ENCODE data around the gene PDIA5.

The PDIA5 gene

GRCh38 chr3:123066896-123067688 is at the start of gene PDIA5:
Gene PDIA5 (plus strand): TSS chr3:123067025. CDS start chr3:123067165, 140 bp downstream.
- Histone ChIP-seq H3K9me3 (ENCODE audit: control insufficient read depth, insufficient read depth, low read length) (no peaks in the 10 kb centered on the region), H3K79me2 (ENCODE audit: control insufficient read depth, low read length) (peaks cover 31% of the 10 kb centered on the region), H3K4me1 (ENCODE audit: control insufficient read depth, low read length) (peaks cover 11% of the 10 kb centered on the region), H3K4me2 (ENCODE audit: low read length) (peak within 1 kb of the TSS; percentile 79), H3K9me2 (replicated peaks; ENCODE audit: control insufficient read depth, low read length) (no peaks in the 10 kb centered on the region), H3K27me3 (ENCODE audit: control insufficient read depth, low read length) (peaks cover 24% of the 10 kb centered on the region), H3F3A (ENCODE audit: control insufficient read depth, insufficient read depth) (no peaks in the 10 kb centered on the region), H4K20me1 (ENCODE audit: control insufficient read depth, insufficient read depth, low read depth, low read length) (no peaks in the 10 kb centered on the region), H3K4me3 (ENCODE audit: low read length) (peak within 1 kb of the TSS; percentile 76), H3K27ac (ENCODE audit: low read depth, low read length) (no peak within 1 kb of the TSS), H3K36me3 (ENCODE audit: control insufficient read depth, low read length) (no peaks in the 10 kb centered on the region)
- TF ChIP-seq EZH2phosphoT487 (IDR thresholded peaks at IDR 0.05; ENCODE audit: borderline replicate concordance, low read length), result 0 out of 2 replicates have a peak, but pooled peaks have one; percentile 21
- no peak for TF ChIP-seq CTCF (IDR thresholded peaks at IDR 0.05; ENCODE audit: low read depth, low read length, poor library complexity, severe bottlenecking)

GRCh38 chr3:123018683-123019082 is 48.1 kb upstream of the PDIA5 start:
- H4K20me1 ChIP-seq (ENCODE audit: control insufficient read depth, insufficient read depth, low read depth, low read length), result no peaks in the 10 kb centered on the region
- H3K9me3 ChIP-seq (ENCODE audit: control insufficient read depth, insufficient read depth, low read length), result no peaks in the 10 kb centered on the region
- no peaks in the 10 kb centered on the region for H3F3A ChIP-seq (ENCODE audit: control insufficient read depth, insufficient read depth)
- no peak overlapping the region for H3K27ac ChIP-seq (ENCODE audit: low read depth, low read length)
- no peaks in the 10 kb centered on the region for H3K79me2 ChIP-seq (ENCODE audit: control insufficient read depth, low read length)
- H3K4me2 ChIP-seq (ENCODE audit: low read length), result no peak overlapping the region
- no peaks in the 10 kb centered on the region for H3K9me2 ChIP-seq (replicated peaks; ENCODE audit: control insufficient read depth, low read length)
- H3K27me3 ChIP-seq (ENCODE audit: control insufficient read depth, low read length), result peaks cover 55% of the 10 kb centered on the region
- H3K4me1 ChIP-seq (ENCODE audit: control insufficient read depth, low read length), result no peaks in the 10 kb centered on the region
- TF ChIP-seq EZH2phosphoT487 (IDR thresholded peaks at IDR 0.05; ENCODE audit: borderline replicate concordance, low read length), result no peak
- no peak for TF ChIP-seq CTCF (IDR thresholded peaks at IDR 0.05; ENCODE audit: low read depth, low read length, poor library complexity, severe bottlenecking)
- no peaks in the 10 kb centered on the region for H3K36me3 ChIP-seq (ENCODE audit: control insufficient read depth, low read length)
- H3K4me3 ChIP-seq (ENCODE audit: low read length), result no peak overlapping the region

- H3K9me2 ChIP-seq (replicated peaks; ENCODE audit: control insufficient read depth, low read length), result no peaks in the 10 kb centered on the region
- no peaks in the 10 kb centered on the region for H3F3A ChIP-seq (ENCODE audit: control insufficient read depth, insufficient read depth)
- H3K79me2 ChIP-seq (ENCODE audit: control insufficient read depth, low read length), result no peaks in the 10 kb centered on the region
- H3K4me2 ChIP-seq (ENCODE audit: low read length), result no peak overlapping the region
- H3K9me3 ChIP-seq (ENCODE audit: control insufficient read depth, insufficient read depth, low read length), result no peaks in the 10 kb centered on the region
- TF ChIP-seq CTCF (IDR thresholded peaks at IDR 0.05; ENCODE audit: low read depth, low read length, poor library complexity, severe bottlenecking) (no peak), EZH2phosphoT487 (IDR thresholded peaks at IDR 0.05; ENCODE audit: borderline replicate concordance, low read length) (no peak)
- no peaks in the 10 kb centered on the region for H3K4me1 ChIP-seq (ENCODE audit: control insufficient read depth, low read length)
- H3K36me3 ChIP-seq (ENCODE audit: control insufficient read depth, low read length), result no peaks in the 10 kb centered on the region
- H3K4me3 ChIP-seq (ENCODE audit: low read length), result no peak overlapping the region
- H3K27ac ChIP-seq (ENCODE audit: low read depth, low read length), result no peak overlapping the region
- H4K20me1 ChIP-seq (ENCODE audit: control insufficient read depth, insufficient read depth, low read depth, low read length), result no peaks in the 10 kb centered on the region
- H3K27me3 ChIP-seq (ENCODE audit: control insufficient read depth, low read length), result peaks cover 55% of the 10 kb centered on the region
Measured at GRCh38 chr3:123019161-123019560, 47.7 kb upstream of the PDIA5 start.
